ENCODE results near the gene C8A.

Gene C8A

DNA sequence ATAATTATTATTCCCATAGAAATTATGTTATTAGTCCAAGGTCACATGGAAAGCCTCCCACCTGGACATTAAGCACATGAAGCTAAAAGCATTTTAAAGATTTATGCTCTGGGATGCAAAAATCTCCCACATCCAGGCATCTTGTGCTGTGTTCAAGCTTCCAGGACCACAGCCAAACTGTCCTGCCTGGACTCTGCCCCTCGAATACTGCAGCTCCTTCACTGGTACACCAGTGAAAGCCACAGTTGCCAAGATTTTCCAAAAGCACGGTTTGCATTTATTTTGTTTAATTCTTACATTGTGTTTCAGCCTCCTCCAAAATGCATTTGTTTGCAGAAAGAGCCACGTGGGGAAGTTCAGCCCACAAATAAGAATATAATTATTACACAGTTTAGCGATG is 72.6 kb downstream of the C8A start:
- no peak for DNase-seq (ENCODE audit: low spot score)

DNA sequence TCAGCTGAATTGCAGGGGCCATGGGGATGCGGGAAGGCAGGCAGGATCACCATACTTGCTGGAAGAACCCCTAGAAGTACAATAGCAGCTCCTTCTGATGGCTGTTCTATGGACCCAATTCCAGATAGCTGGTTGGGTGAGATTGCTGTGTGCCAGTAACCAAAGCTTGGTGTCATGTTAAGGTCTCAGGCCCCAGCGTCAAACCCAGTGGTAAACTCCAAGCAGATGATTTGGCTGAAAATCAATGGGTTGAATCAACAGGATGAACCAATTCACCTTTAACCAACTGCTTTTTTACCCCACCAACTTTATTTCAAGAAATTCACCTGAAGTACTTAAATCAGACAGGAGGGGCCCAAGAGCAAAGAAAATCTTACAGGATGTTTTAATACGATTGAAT is 73.4 kb downstream of the C8A start:
- no peak for DNase-seq (ENCODE audit: low spot score)

- DNase-seq (ENCODE audit: low spot score) = no peak
Measured at GRCh38 chr1:56929492-56929891, 74.9 kb downstream of the C8A start.

DNA sequence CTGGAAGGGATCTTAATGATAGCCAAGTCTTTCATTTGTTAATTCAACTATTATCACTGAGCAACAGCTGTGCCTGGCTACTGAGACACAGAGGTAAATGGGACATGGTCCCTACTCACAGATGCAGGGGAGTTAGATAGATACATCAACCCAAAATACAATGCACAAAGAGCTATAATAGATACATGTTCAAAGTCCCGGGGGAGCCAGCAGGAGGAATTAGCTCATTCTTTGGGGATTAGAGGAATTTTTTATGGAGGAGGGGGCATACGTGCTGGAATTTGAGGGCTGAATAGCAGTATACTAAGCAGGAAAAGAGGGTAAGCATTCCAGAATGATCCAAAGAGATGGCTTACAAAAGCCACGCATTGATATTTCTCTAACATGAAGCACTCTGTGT is 76.6 kb downstream of the C8A start:
- DNase-seq (ENCODE audit: low spot score) = no peak

DNA sequence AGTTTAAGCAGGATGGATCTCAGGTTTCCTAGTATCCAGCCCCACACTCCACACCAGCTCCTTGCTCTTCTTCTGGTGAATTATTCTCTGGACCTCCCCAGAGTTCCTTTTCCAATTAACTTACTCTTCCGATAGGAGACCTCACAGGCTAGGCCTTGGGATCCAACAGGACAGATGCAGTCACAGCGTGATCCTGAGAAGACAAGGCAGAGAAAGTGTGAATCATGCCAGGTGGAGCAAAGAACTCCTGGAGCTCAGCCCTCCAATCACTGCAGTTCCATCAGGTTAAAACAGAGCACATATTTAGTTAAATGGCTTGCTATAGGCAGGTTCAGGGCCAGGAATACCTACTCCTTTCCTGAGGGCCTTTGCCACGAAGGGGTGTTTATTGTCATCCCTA is 77.1 kb downstream of the C8A start:
- no peak for DNase-seq (ENCODE audit: low spot score)

GRCh38 chr1:56933161-56933560 is 78.6 kb downstream of the C8A start:
- no peak for DNase-seq (ENCODE audit: low spot score)

DNA sequence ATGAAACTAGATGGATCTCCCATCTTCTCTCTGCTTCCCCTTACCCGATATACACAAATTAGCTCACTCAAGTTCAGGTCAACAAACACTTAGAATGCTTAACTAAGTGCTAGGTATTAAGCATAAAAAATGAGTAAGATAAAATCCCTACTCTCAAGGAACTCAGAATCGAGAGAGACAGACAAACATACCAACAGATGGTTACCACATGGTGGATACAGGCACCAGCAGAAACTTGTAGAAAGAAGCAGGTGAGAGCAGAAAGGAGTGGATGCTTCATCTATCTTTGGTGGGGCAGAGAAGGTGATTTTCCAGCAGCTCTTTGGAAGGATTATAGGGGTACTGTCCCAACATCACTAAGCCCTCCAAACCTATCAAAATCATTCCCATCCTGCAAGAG is 79.0 kb downstream of the C8A start:
- DNase-seq (ENCODE audit: low spot score) = no peak

GRCh38 chr1:56934430-56935060 is 79.9 kb downstream of the C8A start:
- DNase-seq (ENCODE audit: low spot score) = no peak

DNA sequence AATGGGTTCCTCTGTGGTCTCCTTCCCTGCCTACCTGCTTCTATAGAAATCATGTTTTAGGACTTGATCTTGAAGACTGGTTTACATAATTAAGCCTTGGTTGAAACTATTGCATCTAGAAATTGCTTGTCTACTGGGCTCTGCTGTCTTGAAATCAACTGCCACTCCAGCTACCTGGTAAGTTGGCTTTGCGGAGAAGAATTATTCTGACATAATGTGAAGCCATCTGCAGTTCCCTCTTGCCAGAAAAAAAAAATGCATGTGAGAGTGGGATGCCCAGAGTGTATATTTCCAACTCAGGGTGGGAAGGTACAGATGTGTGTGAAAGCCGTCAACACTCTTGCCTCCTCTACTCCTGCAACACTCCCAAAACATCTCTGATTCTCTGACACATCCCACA is 84.0 kb downstream of the C8A start:
- no peak for DNase-seq (ENCODE audit: low spot score)

- no peak for DNase-seq (ENCODE audit: low spot score)
Measured at GRCh38 chr1:56939209-56939608, 84.6 kb downstream of the C8A start.

GRCh38 chr1:56940039-56940438 is 85.4 kb downstream of the C8A start:
- DNase-seq (ENCODE audit: low spot score) = no peak

DNA sequence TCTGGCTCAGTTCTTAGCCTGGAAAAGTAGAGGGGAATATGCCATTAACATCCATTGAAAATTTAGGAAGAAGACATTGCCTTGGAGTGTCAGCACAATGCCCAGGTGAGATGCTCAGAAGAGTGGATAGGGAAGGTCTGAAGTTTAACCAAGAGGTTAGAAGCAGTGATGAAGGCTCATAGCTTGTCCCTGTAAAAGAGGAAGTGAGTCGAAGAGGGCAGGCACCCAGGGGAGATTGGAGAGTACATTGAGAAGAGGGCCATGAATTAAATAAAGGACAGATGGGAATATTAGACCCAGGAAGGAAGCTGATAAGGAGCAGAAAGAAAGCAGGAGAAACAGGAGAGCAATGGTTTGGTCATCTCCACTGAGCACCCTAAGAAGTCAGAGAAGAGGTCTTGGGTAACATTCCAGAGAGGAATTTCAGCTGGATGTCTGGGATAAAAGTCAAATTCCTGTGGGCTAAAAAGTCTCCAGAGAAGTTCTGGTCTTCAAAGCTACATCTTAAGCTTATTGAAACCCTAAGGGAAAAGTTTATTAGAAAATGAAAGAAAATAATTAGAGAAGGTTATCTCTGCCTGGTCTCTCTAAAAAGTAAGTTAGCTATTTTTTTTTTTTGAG is 93.9 kb downstream of the C8A start:
- no peak for DNase-seq (ENCODE audit: low spot score)

- DNase-seq (ENCODE audit: low spot score) = no peak
Measured at GRCh38 chr1:56952501-56952900, 97.9 kb downstream of the C8A start.

DNA sequence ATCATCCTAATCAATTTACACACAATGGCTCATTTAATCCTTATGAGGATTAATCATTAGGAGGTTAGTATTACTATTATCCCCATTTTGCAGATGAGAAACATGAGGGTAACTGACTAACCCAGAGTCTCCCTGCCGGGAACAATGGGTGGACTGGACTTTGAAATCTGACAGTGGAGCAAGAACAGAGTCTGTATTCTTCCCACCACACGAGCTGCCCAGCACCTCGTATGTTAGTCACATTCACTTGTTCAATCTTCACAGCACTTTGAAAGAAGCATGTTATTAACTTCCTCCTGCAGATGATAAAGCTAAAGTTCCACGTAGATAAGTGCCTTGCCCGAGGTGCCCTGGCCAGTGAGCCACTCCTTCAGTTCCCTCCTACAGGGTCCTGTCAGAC is 98.8 kb downstream of the C8A start:
- no peak for DNase-seq (ENCODE audit: low spot score)

- no peak for DNase-seq (ENCODE audit: low spot score)
Measured at GRCh38 chr1:56954664-56955063, 100.1 kb downstream of the C8A start.

DNA sequence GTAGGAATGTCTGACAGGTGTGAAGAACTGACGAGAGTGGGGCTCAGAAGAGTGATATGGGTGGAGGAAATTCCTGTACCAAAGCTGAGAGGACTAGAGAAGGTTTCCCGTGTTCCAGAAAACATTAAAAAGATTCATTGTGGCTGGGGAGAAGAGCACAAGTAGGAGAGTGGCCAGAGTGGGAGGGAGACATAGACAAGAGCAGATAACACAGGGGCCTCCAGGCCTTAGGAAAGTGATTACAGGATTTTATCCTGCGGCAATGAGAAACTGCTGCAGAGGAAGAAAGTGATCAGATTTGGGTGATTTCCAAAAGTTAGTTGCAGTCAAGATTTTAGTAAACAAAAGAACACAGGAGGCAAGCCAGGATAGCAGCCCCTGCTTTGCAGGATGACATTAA is 103.3 kb downstream of the C8A start:
- no peak for DNase-seq (ENCODE audit: low spot score)

DNA sequence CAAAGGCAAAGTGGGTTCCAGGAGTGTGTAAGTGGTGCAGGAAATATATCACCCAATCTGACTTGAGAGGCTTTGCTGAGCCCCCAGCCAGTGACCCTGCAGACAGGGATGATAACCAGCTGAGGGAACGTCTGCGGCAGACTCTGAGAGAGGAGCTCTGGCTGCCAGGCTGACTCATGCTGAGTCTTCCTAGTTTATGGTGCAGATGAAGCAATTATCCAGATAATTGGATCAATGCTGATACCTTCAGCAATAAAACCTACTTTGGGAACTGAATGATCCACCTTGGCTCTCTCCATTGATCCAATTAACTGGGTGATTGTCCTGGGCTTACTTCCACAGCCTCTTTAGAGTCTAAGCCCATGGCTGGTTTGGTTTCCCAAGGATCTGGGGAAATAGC is 103.9 kb downstream of the C8A start:
- peak; percentile 11 for DNase-seq (ENCODE audit: low spot score)

DNA sequence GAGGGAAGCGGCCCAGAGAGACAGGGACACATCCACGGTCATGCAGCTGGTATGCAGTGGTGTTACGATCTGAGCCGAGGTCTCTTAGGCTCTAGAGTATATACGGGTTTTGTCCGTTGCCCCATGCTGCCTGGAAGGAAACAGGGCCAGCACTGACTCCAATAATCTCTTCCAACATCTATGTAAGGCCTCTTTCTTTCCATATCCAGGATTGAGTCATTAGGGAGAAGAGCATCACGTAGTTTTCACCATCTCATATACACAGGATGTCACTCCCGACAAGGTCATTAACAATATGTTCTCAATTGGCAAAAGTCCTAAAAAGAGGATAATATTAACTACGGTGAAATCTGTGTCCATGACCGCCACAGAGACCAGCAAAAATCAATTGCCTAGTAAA is 106.8 kb downstream of the C8A start:
- no peak for DNase-seq (ENCODE audit: low spot score)

DNA sequence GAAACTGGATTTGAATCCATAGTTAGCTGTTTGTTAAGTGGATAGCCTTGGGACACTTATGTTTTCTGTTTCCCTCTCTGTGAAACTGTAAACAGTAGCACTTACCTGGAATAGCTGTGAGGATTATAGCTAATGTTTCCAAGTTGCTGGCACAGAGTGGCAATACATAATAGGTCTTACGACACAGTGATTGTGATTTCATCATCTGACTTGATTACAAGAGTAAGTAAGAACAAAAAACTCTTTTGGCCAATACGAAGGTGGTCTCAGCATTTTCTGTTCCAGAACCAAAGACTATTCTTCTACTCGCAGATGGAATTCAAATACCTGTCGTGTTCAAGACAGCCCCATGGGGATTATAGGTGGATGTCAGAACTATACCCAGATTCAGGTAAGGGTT is 109.1 kb downstream of the C8A start:
- DNase-seq (ENCODE audit: low spot score) = no peak

DNA sequence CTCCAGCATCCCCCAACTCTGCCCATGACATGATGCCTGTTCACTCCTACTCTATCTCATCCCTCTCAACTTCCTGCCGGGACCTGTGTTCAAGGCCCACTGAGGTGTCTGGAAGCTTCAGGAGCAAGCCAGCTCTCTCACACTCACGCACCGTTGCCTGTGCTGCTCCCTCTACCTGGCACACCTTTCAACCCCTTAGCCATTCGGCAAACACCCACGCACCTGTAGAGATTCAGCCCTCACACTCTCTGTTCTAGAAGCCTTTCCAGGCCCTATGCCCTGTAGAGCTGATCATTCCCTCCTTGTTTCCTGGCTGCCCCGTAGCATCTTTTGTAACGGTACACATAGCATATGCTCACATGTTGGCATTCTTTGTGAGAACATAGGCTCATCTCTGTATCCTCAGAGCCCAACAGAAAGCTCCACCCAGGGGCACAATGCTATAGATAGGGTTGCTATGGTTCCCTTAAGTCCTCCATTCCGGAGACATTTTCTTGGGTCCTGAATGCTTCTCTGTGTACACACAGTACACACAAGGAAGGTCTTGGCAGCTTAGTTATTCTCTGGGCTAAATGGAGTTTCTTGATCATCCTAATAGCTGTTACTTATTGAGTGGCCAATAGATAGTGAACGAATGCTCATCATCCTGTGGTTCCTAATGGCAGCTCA is 109.9 kb downstream of the C8A start:
- DNase-seq (ENCODE audit: low spot score) = no peak

DNA sequence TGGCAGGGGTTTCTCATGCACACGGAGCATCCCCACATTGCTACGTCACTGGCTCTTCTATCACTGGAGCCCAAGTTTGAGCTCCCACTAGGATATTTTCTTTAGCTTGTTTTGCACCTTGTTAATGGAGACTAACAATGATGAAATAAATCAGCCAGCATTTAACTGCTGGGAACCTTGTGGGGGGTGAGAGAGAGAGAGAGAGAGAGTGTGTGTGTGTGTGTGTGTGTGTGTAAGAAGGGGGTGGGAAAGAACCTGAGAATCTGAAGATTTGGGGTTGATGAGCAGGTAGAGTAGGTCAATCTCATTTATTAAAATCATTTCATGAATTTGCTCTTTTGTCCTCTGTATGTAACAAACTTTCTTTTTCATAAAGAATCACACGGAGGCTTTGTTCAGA is 110.6 kb downstream of the C8A start:
- no peak for DNase-seq (ENCODE audit: low spot score)

GRCh38 chr1:56965916-56966697 is 111.5 kb downstream of the C8A start, which contains the start of gene C8B:
TSS of gene C8B (minus strand) at chr1:56966015. CDS start at chr1:56965948, 67 bp downstream.
- DNase-seq (ENCODE audit: low spot score) = no peak

GRCh38 chr1:56966698-56966999 is 112.1 kb downstream of the C8A start:
- no peak for DNase-seq (ENCODE audit: low spot score)
